Endothelial cell (in vitro differentiated cells): ENCODE results near the gene ANKRD28. TPM values are rescaled to one million over a fixed set of nuclear protein-coding genes. Genes with fewer than 3 reads are reported as not detected.

Experiments
- DNase-seq: peaks from one replicate; pipeline ENCODE4 v3.0.0; 2021; ENCODE audit warnings: low spot score
- H3K27ac Mint-ChIP-seq: one replicate; pipeline ENCODE4 v1.8.0; 2021; ENCODE audit warnings: mixed read lengths, inconsistent platforms; ENCODE audit not compliant: unreplicated experiment
- H3K27me3 Mint-ChIP-seq: one replicate; pipeline ENCODE4 v1.8.0; 2021; ENCODE audit warnings: mild to moderate bottlenecking, moderate library complexity, mixed read lengths, inconsistent platforms; ENCODE audit not compliant: unreplicated experiment
- H3K36me3 Mint-ChIP-seq: one replicate; pipeline ENCODE4 v1.8.0; 2021; ENCODE audit warnings: mild to moderate bottlenecking, low read depth, mixed read lengths, inconsistent platforms; ENCODE audit not compliant: unreplicated experiment
- H3K4me1 Mint-ChIP-seq: one replicate; pipeline ENCODE4 v1.8.0; 2021; ENCODE audit warnings: mild to moderate bottlenecking, mixed read lengths, inconsistent platforms; ENCODE audit not compliant: unreplicated experiment
- H3K4me3 Mint-ChIP-seq: one replicate; pipeline ENCODE4 v1.8.0; 2021; ENCODE audit warnings: mild to moderate bottlenecking, mixed read lengths, inconsistent platforms; ENCODE audit not compliant: unreplicated experiment
- H3K9me3 Mint-ChIP-seq: one replicate; pipeline ENCODE4 v1.8.0; 2021; ENCODE audit warnings: mixed read lengths, inconsistent platforms; ENCODE audit not compliant: unreplicated experiment
- CTCF ChIP-seq: fragments of 200-600 bp; sonication (generic); IDR thresholded peaks from one replicate; pipeline ENCODE4 v1.5.0; 2021; ENCODE audit warnings: antibody characterized with exemption; ENCODE audit not compliant: unreplicated experiment
- total RNA-seq: library from RNA; stranded (reverse); fragmentation: NEBNext Ultra II Directional; extraction: Animal tissue kit (Norgen Biotek cat#: 25700); gene quantifications from one replicate; pipeline ENCODE4 v1.2.1, GENCODE V29; 2021; ENCODE audit not compliant: unreplicated experiment

Gene ANKRD28
- total RNA-seq, 1 donor from 2014 or later, result 22.6 TPM

DNA sequence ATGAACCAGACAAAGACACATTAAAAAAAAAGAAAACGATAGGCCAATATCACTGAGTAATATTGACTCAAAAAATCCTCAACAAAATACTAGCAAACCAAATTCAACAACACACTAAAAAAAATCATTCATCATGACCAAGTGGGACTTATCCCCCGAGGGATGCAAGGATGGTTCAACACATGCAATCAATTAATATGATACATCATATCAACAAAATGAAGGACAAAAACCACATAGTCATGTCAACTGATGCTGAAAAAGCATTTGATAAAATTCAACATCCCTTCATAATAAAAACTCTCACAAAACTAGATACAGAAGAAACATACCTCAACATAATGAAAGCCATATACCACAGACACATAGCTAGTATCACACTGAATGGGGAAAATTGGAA lies 41.8 kb upstream of the ANKRD28 start:
- Mint-ChIP-seq H3K27me3 (peaks cover 3% of the 10 kb centered on the region), H3K4me3 (no peak overlapping the region), H3K9me3 (no peaks in the 10 kb centered on the region), H3K36me3 (peaks cover 5% of the 10 kb centered on the region), H3K4me1 (no peaks in the 10 kb centered on the region), H3K27ac (no peak overlapping the region)
- TF ChIP-seq CTCF, result no peak
- no peak for DNase-seq

GRCh38 chr3:15831927-15832326 lies 34.1 kb upstream of the ANKRD28 start:
- Mint-ChIP-seq H3K4me3 (no peak overlapping the region), H3K27me3 (peaks cover 2% of the 10 kb centered on the region), H3K4me1 (no peaks in the 10 kb centered on the region), H3K9me3 (no peaks in the 10 kb centered on the region), H3K36me3 (no peaks in the 10 kb centered on the region), H3K27ac (no peak overlapping the region)
- TF ChIP-seq CTCF, result no peak
- no peak for DNase-seq

- H3K4me3 Mint-ChIP-seq, result no peak overlapping the region
- no peaks in the 10 kb centered on the region for H3K4me1 Mint-ChIP-seq
- H3K27me3 Mint-ChIP-seq, result no peaks in the 10 kb centered on the region
- no peak overlapping the region for H3K27ac Mint-ChIP-seq
- no peaks in the 10 kb centered on the region for H3K36me3 Mint-ChIP-seq
- DNase-seq, result no peak
- H3K9me3 Mint-ChIP-seq, result no peaks in the 10 kb centered on the region
- no peak for TF ChIP-seq CTCF
Measured at GRCh38 chr3:15825016-15825415, 27.2 kb upstream of the ANKRD28 start.

DNA sequence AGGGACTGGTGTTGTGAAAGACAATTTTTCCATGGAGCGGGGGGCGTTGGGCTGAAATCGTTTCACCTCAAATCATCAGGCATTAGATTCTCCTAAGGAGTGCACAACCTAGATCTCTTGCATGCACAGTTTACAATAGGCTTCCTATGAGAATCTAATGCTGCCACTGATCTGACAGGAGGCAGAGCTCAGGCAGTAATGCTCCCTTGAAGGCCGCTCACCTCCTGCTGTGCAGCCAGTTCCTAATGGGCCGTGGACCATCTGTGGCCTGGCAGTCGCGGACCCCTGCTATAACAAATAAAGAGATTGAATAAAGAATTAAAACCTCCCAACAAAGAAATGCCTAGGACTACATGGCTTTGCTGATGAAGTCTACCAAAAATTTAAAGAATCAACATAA lies 25.3 kb upstream of the ANKRD28 start:
- DNase-seq, result no peak
- H3K4me1 Mint-ChIP-seq, result no peaks in the 10 kb centered on the region
- H3K36me3 Mint-ChIP-seq, result no peaks in the 10 kb centered on the region
- no peak overlapping the region for H3K27ac Mint-ChIP-seq
- H3K27me3 Mint-ChIP-seq, result no peaks in the 10 kb centered on the region
- no peaks in the 10 kb centered on the region for H3K9me3 Mint-ChIP-seq
- H3K4me3 Mint-ChIP-seq, result no peak overlapping the region
- TF ChIP-seq CTCF, result no peak

GRCh38 chr3:15822281-15822680 lies 24.5 kb upstream of the ANKRD28 start:
- Mint-ChIP-seq H3K36me3 (no peaks in the 10 kb centered on the region), H3K27ac (no peak overlapping the region), H3K9me3 (no peaks in the 10 kb centered on the region)

More at GRCh38 chr3:15822281-15822680, 24.5 kb upstream of the ANKRD28 start:
- DNase-seq, result no peak
- Mint-ChIP-seq H3K4me3 (no peak overlapping the region), H3K27me3 (no peaks in the 10 kb centered on the region), H3K4me1 (no peaks in the 10 kb centered on the region)
- TF ChIP-seq CTCF, result no peak
